GM18870 (cell line): ENCODE measurements around the gene NAV3.
A peak's percentile ranks its signal among the peaks of the same experiment; 100 is the strongest.

Experiments used
- ATAC-seq: cut with Tn5 transposase; IDR thresholded peaks from one replicate; pipeline ENCODE4 v1.9.1; 2021; ENCODE audit warnings: moderate library complexity; ENCODE audit not compliant: unreplicated experiment

NAV3 gene

DNA sequence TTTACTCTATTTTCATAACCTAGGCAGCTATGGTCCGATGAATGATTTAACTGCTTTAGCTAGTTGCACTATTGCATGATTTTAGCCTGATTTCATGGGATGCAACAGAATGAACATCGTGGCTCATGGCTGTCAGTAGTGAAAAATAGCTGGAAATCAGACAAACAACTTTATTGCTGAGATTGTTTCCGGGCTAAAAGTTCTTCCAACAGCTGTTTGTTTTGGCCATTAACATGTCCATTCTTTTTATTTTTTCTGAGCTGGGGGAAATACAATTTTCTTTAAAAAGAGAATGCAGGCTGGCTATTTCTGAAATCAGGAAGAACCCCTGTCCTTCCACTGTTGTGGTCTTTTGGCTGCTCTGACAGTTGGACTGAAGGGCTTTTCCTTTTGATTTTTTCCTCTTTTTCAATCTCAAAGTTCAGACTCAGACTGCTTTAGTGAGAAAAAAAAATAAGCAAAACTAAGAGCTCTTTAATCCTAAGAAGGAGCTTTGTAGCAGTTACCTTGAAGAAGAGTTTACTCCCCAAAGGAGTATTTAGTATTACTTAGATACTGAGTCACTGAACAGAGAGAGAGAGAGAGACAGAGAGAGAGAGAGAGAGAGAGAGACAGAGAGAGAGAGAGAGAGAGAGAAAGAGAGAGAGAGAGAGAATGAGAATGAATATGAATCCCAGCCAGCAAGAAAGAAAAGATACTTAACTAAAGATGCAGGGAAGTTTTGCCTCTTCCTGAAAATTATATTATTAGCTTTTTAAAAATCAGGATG, at the start of gene NAV3:
Gene NAV3 (plus strand): TSS at position 312 of the 769 bp plus-strand sequence. CDS start 568 bp downstream, outside the sequence.
- no peak for ATAC-seq

- ATAC-seq, result no peak
Observed at GRCh38 chr12:77782034-77782433, 48.7 kb upstream of the NAV3 start.

DNA sequence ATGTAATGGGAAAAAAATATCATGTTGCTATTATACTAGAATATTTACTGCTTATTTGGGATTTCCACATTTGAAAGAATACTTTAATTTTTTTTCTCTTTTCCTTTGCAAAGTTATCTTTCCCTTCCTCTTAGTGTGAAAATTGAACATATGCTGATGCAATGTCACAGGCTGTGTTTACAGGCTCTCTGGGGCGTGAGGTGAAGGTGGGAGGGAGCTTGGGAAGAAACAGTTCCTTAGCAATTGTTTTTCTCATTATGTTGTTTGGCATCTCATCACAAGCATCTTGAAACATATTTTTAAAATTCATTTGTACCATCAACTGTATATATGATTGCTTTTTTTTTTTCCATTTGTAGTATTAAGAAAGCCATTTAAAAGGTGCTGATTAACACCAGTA, 47.9 kb upstream of the NAV3 start:
- ATAC-seq, result no peak

- ATAC-seq, result no peak
Observed at GRCh38 chr12:77785211-77785610, 45.5 kb upstream of the NAV3 start.

GRCh38 chr12:77786675-77787074, 44.0 kb upstream of the NAV3 start:
- no peak for ATAC-seq

DNA sequence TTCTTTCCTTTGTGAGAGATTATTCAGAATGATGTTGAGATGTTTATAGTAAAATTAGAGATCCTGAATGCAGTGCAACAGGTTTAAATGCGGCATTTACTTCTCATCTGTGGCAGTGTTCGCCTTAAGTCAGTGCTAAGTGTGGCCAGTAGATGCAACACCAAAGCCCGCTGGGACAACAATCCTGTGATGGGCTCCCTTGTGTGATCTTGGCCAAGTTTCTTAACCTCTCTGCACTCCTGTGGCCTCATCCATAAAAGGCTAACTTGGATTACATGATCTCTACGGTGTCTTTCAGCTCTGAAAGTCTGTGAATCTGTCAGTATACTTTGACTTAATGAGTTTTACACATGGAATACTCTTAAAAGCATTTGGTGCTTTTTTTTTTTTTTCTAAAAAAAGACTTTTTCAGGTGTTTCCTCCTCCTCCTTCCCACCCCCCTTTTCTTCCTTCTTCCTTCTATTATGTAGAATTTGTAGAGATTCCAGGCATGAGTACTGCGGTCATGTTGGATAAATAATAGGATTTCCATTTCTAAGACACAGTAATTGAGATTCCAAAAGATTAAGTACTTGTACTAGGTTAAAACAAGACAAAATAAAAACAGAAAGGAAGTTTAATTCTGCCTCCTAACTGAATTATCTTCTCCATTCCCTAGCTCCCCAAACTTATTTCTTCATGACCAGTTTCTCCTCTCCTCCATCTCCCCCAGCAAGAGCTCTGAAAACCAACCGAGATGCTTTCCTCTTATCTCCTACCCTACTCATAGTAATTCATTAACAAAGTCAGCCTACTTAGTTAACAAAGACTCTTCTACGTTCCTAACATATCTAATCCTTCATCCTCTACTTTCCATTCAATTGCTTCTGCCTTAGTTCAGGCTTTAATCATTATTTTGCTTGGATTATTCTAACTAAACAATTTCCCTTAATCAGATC, 42.2 kb upstream of the NAV3 start:
- ATAC-seq, result no peak

- ATAC-seq, result no peak
Observed at GRCh38 chr12:77795699-77796098, 35.0 kb upstream of the NAV3 start.

- no peak for ATAC-seq
Observed at GRCh38 chr12:77796775-77797174, 33.9 kb upstream of the NAV3 start.

GRCh38 chr12:77800501-77800900, 30.2 kb upstream of the NAV3 start:
- ATAC-seq, result no peak

GRCh38 chr12:77808534-77808933, 22.2 kb upstream of the NAV3 start:
- ATAC-seq, result no peak

- ATAC-seq, result no peak
Observed at GRCh38 chr12:77813558-77813957, 17.1 kb upstream of the NAV3 start.

DNA sequence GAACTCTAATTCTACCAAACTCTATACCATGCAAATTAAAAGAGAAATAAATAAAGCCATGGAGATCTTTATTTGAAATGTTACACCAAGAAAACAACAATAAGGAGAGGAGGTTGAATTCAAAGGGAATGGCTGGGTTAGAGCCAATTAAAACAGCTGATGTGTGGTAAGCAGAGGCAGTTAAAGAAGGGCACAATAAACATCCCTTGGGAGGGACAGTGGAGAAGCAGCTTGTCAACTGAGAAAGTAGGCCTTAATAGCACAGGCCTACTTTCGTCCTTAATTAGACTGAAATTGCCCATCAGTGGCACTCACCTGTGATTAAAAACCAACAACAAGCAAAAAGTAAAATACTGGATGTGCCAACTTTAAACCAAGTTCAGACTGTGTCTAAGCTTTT, 16.3 kb upstream of the NAV3 start:
- no peak for ATAC-seq

DNA sequence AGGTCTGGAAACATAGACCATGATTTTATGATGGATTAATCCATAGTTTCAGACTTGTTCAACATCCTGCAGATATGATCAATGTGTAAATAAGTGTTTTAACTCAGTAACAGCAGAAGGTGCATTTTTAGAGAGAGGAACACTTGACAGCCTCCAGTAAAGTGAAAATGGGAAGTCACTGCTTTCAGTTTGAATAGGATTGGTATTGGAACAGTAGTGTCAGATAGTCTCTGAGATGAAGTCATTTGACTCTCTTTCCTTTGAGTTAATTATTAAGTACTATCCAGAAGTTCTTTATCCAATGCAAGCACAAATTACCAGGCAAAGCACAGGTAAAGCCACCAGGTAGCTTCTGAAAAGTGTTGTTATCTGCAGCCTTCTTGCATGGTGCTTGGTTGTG, 14.5 kb upstream of the NAV3 start:
- peak; percentile 93 for ATAC-seq

DNA sequence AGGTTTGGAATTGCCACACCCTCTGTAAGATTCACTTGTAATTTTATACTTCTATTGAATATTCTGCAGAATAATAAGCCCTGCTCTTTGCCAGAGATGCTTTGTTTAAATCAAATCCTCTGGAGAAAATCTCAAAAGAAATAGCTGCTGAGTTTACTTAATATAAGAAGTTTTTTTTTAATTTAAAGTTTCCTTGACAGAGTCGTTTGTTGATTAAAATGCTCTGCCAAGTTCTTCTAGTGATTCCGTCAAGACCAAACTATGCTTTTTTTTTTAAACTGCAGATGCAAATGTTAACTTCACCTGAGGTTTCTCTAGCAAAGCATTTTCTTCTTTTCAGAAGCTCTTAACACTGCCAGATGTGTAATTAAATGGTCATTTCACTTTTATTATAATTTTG, 13.4 kb upstream of the NAV3 start:
- no peak for ATAC-seq

DNA sequence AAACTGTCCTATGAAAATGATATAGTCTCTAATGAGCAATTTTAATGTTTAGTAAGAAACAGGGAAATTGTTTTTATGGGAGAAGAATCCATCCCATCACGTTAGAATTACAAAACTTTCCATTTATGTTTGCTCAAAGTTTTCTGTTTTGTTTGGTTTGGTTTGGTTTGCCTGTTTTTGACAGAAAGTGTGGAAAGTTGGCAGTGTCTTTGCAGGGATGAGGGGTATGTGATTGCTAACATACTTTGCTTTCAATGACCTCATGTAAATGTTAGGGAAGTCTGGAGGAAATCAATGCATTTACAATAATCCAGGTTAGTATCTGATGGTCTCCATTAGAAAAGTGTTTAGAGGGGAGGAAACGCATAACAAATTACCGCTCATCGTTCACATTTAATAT, 12.3 kb upstream of the NAV3 start:
- ATAC-seq, result no peak

DNA sequence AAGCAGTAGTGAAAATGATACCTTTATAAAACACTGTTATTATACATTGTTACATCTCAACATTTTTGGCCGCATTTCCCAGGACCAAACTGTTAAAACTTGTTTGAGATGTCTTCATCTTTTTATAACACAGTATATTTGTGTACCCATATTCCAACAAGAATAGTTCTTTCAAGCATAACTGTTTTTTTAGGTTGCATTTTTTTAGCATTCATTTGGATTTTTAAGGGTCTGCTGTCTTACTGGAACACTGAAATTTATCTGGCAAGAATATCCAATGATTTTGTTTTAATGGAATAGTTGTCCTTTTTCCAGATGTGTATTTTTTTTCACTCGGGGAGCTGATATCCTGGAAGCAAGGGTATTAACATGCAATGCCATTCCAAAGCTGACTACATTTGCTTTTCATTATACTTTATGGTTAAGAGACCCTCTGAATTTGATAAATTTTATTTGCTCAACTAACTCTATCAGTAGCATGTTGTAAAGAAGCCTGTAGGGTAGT, 8.9 kb upstream of the NAV3 start:
- no peak for ATAC-seq

DNA sequence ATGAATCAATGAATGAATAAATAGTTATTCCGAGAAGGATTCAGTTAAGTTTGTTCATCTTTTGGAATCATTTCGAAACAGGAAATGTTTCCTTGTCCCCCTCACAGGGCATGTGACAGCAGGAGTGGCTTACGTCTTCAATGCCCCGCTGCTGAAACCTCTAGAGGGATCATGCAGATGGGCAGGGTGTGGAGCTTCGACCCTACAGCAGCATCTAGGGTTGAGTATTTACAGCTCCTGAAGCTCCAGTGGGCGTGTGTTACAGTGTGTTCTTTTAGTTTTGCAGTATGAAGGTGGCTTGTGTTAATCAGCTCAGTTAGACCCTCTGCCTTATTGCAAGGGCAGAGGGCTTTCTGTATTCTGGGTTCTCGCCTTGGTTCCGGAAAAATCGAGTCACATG, 2.6 kb downstream of the NAV3 start:
- ATAC-seq, result no peak

DNA sequence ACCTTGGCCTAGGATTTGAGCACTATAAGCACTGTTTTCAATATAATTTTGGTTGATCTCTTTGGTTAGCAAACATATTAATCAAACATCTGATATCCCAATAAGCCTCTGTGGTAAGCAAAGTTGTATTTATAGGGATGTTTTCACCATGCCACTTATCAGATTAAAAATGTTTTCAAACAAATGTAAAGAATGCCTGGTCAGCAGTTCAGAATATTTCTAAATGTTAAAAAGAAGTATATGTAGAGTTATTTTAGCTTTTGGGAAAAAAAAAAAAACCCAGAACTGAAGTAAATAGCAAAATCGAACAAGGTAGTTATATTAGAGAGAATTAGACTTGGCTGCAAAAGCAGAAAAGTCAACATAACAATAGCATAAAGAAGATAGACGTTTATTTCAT, 3.9 kb downstream of the NAV3 start:
- ATAC-seq, result no peak

- no peak for ATAC-seq
Observed at GRCh38 chr12:77835969-77836368, 5.3 kb downstream of the NAV3 start.

- ATAC-seq, result no peak
Observed at GRCh38 chr12:77837876-77838291, 7.2 kb downstream of the NAV3 start.

DNA sequence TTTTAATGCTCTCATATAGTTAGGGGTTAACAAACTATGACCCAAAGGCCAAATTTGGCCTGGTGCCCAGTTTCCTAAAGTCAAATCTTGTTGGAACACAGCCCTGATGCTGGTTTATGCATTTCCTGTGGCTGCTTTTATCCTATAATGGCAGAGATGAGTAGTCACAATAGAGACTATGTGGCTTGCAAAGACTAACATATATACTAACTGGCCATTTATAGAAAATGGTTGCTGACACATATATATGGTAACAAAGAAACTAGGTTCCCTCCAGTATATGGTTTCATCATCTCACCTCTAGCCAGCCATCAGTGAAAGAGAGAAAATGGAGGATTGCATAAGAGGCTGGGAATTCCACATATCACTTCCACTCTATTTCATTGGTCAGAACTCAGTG, 10.8 kb downstream of the NAV3 start:
- no peak for ATAC-seq

DNA sequence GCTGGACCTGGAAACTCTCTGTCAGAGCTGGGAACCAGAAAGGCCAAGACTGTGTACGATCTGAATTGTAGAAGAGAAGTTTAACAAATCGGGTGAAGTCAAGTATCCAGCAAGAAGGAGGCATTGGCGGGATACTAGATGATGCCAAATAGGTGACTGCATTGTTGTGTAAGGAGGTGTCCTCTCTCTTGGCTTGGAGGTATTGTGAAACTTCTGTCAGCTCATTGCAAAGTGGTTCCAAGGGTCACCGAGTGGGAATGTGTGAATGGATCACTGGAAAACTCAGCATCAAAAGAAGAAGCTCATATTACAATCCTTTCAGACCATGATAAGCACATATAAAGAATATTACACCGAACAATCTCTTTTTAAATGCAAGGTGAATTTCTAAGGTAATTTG, 11.7 kb downstream of the NAV3 start:
- no peak for ATAC-seq
